Endometrial microvascular endothelial cells (primary cell): ENCODE data around the gene HOXA7. TPM values are rescaled to one million over a fixed set of nuclear protein-coding genes. Genes with fewer than 3 reads are reported as not detected.

Experiments
- in situ Hi-C: cut with HindIII; loops from 2 replicates; pipeline ENCODE4 v1.10.0; 2017; ENCODE audit warnings: low sequenced_read_pairs, low pct_unique_long_range_greater_than_20kb; ENCODE audit errors: inconsistent ontology term
- total RNA-seq: library from RNA; depleted of rRNA; stranded (reverse); fragments of >200 nt; gene quantifications from one replicate; pipeline ENCODE4 v1.2.3, GENCODE V29; 2015; ENCODE audit errors: inconsistent ontology term

The HOXA7 gene
- total RNA-seq, 1 donor from 2014 or later, result 10.0 TPM

DNA sequence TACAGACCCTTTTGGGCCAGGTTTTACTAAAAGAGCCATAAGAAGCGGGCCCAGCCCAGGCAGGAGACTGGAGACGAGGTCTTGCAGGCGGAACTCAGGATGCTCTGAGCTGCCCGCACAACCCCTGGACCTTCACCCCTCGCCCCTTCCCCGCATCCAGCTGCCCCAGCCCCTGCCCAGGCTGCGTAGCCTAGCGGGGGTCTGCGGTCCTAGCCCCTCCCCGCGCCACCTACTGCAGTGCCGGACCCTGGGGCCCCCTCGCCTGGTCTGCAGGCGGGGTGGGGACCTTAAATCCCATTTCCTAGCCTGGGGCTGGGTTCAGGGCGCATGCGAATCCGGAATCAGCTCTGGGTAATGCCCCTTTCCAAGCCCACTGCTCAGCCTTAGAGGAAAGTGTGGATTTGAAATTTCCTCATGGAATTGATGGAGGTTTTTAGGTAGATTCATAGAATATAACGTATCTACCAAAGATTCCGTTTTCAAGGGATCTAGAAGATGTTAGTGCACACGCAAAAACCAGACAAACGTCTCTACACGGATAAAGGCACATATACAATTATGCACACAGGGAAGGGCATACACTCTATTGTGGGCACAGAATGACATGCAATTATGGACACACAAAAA is 3.5 kb downstream of the HOXA7 start:
- in situ Hi-C loops, result no loop called here

DNA sequence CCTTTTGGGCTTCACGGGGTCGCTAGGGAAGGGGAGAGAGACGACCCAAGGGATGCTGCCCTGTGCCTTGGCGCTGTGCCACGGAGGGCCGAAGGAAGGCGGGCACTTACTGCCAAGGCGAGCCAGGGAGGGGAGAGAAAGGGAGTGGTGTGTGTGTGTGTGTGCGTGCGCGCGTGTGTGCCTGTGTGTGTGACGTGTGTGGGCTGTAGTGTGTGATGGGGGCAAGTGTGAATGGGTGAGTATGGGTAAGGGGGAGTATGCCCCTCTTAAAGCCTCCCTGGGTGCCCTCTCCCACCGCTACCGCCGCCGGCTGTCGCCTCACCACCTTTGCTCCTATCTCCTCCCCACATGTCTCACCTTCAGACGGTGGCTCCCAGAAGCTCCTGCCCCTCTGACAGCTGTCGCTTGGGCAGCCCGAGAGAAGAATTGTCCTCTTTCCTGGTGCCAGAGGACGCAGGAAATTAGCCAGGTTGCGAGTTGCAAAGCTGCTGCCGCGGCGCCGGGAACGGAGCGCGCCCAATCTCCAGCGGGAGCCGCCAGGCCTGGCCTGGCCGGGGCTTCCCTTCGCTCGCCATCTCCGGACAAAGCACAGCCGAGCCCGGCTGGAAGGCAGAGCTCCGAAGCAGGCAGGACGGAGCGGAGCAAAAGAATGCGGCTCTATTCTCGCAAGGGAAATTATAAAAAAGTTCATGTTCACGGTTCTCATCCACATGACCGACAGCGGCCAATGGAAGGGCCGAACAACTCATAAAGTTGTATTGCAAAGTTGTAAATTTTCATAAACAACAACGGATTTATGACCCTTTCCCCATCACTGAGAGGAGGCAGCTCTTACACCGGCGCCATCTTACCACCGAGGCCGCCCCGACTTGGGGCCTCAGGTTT is 4.3 kb downstream of the HOXA7 start, which contains the start of gene HOXA3:
Gene HOXA3, minus strand, starts transcription at position 653 of the 885 bp plus-strand sequence. CDS start 41,943 bp downstream, outside the sequence.
- in situ Hi-C loops, result no loop called here

GRCh38 chr7:27151341-27151930 is 5.0 kb downstream of the HOXA7 start:
- in situ Hi-C loops, result no loop called here

- in situ Hi-C loops, result no loop called here
These were observed 5.7 kb downstream of the HOXA7 start for GRCh38 chr7:27150568-27151340.

GRCh38 chr7:27149842-27150567 is 6.5 kb downstream of the HOXA7 start:
- in situ Hi-C loops, result no loop called here

GRCh38 chr7:27148756-27149641 is 7.5 kb downstream of the HOXA7 start:
- in situ Hi-C loops, result no loop called here

DNA sequence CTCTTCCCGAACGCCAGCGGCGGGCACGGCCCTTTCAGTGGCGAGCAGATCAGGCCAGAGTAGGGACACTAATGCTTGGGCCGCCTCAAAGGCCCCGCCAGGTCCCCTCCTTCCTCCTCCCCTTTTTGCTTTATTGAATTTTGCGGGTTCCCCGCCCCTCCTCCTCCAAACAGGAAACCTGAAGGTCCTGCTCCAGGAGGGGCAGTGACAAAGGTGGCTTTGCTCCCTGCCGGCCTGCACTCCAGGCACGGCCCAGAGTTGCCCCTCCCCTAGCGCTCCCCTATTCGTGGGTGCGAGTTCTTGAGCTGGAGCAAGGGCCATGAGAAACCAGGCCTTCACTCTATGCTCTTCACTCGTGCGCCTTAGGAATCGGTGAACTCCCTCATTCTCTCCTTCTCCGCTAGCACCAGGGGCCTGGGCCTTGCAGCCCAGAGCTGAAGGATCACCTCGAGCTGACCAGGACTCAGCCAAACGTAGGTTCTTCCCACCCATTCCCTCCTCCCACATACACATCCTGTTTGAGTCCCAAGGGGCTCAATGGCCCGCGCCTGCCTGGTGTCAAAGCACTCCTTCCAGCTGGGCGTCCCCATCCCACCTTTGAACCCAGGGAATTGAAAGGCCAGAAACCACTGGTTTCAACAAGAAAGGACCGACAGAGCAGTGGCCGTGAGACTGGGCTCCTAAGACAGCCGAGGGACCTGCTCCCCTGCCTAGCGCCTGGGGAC is 8.3 kb downstream of the HOXA7 start:
- in situ Hi-C loops, result no loop called here

- in situ Hi-C loops, result no loop called here
These were observed 9.1 kb downstream of the HOXA7 start, which contains the start of gene HOXA6 for GRCh38 chr7:27147199-27148030. TSS of gene HOXA6 (minus strand) at chr7:27147774. CDS start at chr7:27147749, 25 bp downstream.

GRCh38 chr7:27146491-27147198 is 9.8 kb downstream of the HOXA7 start:
- in situ Hi-C loops, result no loop called here

DNA sequence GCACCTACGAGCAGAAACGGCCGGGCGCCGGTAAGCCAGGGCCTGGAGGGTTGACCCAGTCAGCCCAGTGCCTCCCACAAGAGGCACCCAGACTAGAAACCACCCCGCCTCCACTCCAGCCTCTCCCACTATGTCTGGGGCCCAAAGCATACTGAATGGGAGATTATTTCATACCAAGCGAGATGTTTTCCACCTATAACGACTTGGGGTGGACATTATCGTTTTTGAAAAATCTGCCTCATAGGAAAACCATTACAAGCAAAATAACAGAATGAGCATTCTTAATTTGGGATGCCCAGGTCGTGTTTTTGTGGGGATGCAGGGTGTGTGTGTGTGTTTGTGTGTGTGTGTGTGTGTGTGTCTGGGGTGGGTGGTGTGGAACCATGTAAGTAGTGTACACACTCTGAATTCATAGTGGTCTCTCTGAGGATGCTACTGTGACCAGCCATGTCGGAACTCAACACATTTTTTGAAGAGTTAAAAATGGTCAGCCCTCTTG is 10.5 kb downstream of the HOXA7 start:
- in situ Hi-C loops, result no loop called here

DNA sequence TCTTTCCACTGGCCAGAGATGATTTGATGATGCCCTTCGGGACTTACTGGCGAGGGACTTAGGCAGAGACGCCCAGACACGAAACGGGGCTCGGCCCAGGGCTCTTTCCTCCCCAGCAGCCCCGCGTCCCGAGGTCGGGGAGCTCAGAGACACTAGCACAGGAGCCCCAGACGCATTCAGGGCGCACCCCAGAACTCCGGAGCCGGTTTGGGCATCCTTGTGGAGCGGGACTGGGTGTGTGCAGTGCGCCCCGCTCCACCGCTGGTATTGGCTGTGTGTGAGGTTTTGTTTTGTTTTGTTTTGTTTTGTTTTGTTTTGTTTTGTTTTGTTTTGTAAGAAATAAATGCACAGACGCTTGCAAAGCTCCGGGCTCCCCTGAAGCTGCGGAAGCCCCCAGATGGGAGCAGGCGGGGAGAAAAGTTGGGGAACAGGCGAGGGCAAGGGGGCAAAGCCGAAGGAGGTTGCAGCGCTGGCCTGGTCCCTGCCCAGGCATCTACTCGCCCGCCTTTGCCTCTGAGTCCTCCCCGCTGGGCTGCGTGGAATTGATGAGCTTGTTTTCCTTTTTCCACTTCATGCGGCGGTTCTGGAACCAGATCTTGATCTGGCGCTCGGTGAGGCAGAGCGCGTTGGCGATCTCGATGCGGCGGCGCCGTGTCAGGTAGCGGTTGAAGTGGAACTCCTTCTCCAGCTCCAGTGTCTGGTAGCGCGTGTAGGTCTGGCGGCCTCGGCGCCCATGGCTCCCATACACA is 11.1 kb downstream of the HOXA7 start:
- in situ Hi-C loops, result no loop called here

- in situ Hi-C loops, result no loop called here
These were observed 11.7 kb downstream of the HOXA7 start for GRCh38 chr7:27144781-27145164.

GRCh38 chr7:27143950-27144780 is 12.3 kb downstream of the HOXA7 start:
- in situ Hi-C loops, result no loop called here
